ENCODE measurements around the gene VEZF1. TPM values are rescaled to one million over a fixed set of nuclear protein-coding genes. Genes with fewer than 3 reads are reported as not detected.
A peak's percentile ranks its signal among the peaks of the same experiment; 100 is the strongest.

The VEZF1 gene
- total RNA-seq, 4 donors from 2014 or later: 29.7 to 49.3 (median 39.5) TPM

DNA sequence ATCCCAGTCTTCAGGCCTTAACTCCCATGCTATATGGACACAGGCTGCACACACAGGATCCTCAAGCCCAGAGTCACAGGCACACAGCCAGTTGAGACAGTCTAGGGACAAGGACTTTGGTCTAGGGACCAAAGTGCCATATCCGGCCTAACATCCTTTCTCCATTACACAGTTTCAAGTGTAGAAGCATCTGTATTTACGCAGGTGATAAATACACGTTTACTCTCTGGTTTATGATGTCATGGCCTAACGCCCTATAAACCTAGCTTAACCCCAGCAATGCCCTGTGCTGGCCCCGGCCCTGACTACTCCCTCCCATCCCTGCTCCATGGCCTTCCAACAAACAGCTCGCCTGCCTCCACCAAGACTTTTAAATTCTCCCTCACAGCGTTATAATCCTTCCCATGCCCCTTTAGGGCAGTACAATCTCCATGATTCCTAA lies 50.0 kb downstream of the VEZF1 start:
- Histone ChIP-seq H3K4me1 (peaks cover 0 to 61% (median 4%) of the 10 kb centered on the region in 4 donors), H3K27ac (peak overlapping the region in 2 of 4 donors; percentile 31 to 96), H3K4me3 (no peak overlapping the region), H3K9me3 (no peaks in the 10 kb centered on the region), H3K36me3 (no peaks in the 10 kb centered on the region), H3K27me3 (no peaks in the 10 kb centered on the region)
- DNase-seq: peak in 1 of 3 donors; percentile 77
- TF ChIP-seq, protein P1, sequence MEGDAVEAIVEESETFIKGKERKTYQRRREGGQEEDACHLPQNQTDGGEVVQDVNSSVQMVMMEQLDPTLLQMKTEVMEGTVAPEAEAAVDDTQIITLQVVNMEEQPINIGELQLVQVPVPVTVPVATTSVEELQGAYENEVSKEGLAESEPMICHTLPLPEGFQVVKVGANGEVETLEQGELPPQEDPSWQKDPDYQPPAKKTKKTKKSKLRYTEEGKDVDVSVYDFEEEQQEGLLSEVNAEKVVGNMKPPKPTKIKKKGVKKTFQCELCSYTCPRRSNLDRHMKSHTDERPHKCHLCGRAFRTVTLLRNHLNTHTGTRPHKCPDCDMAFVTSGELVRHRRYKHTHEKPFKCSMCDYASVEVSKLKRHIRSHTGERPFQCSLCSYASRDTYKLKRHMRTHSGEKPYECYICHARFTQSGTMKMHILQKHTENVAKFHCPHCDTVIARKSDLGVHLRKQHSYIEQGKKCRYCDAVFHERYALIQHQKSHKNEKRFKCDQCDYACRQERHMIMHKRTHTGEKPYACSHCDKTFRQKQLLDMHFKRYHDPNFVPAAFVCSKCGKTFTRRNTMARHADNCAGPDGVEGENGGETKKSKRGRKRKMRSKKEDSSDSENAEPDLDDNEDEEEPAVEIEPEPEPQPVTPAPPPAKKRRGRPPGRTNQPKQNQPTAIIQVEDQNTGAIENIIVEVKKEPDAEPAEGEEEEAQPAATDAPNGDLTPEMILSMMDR (IDR thresholded peaks at IDR 0.05): no peak
- TF ChIP-seq POLR2A (IDR thresholded peaks at IDR 0.05): no peak

DNA sequence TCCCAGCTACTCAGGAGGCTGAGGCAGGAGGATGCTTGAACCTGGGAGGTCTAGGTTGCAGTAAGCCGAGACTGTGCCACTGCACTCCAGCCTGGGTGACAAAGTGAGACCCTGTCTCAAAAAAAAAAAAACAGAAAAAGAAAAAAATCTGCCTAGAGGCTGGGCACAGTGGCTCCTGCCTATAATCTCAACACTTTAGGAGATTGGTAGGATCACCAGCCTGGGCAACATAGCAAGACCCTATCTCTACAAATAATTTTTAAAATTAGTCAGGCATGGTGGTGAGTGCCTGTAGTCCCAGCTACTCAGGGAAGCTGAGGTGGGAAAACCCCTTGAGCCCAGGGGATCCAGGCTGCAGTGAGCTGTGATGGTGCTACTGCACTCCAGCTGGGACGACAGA lies 50.6 kb downstream of the VEZF1 start:
- no peaks in the 10 kb centered on the region for H3K27me3 ChIP-seq
- no peaks in the 10 kb centered on the region for H3K36me3 ChIP-seq
- peaks cover 0 to 61% (median 4%) of the 10 kb centered on the region in 4 donors for H3K4me1 ChIP-seq
- H3K4me3 ChIP-seq: no peak overlapping the region
- TF ChIP-seq, protein P1 (IDR thresholded peaks at IDR 0.05): no peak
- no peak for TF ChIP-seq POLR2A (IDR thresholded peaks at IDR 0.05)
- no peak for DNase-seq
- H3K27ac ChIP-seq: peak overlapping the region in 1 of 4 donors; percentile 96
- H3K9me3 ChIP-seq: no peaks in the 10 kb centered on the region

DNA sequence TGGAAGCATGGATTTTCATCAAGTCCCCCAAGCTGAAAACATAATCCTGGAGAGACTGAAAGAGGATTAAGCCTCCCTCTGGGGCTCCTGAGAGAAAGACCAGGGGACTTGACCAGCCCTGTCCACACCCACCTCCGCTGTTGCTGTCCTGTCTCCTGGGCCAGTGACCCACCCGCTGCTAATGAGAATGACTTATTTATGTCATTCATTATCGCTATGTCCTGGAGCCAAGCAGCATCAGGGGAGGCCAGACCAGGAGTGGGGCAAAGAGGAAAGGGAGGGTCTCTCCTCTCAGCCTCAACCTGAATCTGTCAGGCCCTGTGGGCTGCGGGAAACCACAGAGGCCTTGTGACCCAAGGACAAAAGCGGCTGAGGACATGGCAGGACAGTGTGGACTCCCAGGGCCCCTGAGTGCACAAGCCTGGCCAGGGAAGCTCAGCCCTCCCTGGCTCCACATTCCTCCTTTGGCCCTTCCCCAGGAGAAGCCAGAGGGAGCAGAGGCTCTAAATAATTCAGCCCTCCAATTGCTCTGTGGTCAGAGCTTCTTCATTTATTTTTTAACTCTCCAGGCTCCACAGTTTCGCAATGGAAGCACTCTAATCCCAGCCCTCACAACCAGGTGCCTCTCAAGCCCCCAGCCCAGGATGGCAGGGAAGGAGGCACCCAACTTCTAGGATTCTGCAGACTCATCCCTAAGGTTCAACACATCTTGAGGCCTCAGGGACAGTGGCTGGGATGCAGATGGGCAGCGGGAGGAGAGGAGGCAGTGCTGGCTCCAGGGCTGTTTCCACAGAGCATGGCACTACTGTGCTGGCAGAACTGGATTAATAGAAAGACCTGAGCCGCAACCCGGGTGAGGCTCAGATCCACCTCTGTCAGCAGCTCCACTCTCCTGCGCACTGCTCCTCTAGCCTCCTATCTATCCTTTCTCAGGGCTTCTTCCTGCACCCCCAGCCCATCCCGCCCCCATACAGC lies 51.9 kb downstream of the VEZF1 start:
- no peaks in the 10 kb centered on the region for H3K9me3 ChIP-seq
- H3K4me3 ChIP-seq: no peak overlapping the region
- no peaks in the 10 kb centered on the region for H3K36me3 ChIP-seq
- DNase-seq: no peak
- H3K27me3 ChIP-seq: no peaks in the 10 kb centered on the region
- peaks cover 0 to 58% (median 4%) of the 10 kb centered on the region in 4 donors for H3K4me1 ChIP-seq
- peak overlapping the region; percentile 35 to 96 (median 73) for H3K27ac ChIP-seq
- no peak for TF ChIP-seq POLR2A (IDR thresholded peaks at IDR 0.05)
- TF ChIP-seq, protein P1 (IDR thresholded peaks at IDR 0.05): no peak

DNA sequence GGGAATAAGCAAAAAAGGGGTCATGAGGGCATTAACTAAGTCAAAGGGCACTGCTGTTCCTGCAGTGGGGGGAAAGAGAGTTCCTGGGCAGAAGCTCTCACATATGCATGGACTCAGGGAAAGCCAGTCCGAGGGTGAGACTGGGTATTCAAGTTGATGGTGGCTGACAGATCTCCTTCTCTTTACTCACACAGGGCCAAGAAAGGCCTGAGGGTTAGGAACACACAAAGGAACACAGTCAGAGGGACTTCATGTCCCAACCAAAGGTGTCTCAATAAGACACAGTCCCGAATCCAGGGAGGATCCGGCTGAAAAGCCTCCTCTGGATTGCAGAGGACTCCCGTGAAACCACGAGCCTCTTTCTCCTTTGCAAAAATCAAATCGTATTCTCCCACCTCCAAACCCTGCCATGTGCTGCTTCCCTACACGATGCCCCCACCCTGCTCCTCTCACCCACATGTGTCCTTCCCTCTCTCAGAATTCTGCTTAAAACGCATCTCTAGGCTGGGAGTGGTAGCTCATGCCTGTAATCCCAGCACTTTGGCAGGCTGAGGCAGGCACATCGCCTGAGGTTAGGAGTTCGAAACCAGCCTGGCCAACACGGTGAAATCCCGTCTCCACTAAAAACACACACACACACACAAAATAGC lies 56.4 kb downstream of the VEZF1 start:
- H3K4me3 ChIP-seq: no peak overlapping the region
- peaks cover 0 to 31% (median 0%) of the 10 kb centered on the region in 4 donors for H3K4me1 ChIP-seq
- H3K27me3 ChIP-seq: no peaks in the 10 kb centered on the region
- H3K36me3 ChIP-seq: no peaks in the 10 kb centered on the region
- no peak for DNase-seq
- TF ChIP-seq POLR2A (IDR thresholded peaks at IDR 0.05): no peak
- TF ChIP-seq, protein P1 (IDR thresholded peaks at IDR 0.05): no peak
- H3K27ac ChIP-seq: peak overlapping the region in 2 of 4 donors; percentile 5 to 13
- no peaks in the 10 kb centered on the region for H3K9me3 ChIP-seq

DNA sequence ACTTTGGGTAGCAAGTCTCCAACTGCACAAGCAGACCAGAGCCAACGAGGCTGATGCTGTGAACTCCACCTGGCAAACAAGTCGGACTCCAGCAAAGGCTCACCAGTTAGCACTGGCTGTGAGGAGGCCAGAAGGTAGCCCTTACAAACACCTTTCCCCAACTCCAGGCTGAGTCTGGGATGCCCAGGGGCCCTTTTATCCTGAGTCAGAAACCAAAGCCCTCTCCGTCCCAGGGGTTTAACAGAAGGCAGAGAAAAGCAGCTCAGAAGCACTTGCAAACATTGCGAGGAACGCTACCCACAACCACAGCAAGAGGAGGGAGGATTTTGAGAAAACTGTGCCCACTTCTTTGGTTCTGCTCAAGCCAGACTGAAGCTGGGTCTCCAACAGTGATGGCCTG lies 57.8 kb downstream of the VEZF1 start:
- DNase-seq: no peak
- no peaks in the 10 kb centered on the region for H3K9me3 ChIP-seq
- H3K27me3 ChIP-seq: no peaks in the 10 kb centered on the region
- peaks cover 0 to 18% (median 0%) of the 10 kb centered on the region in 4 donors for H3K4me1 ChIP-seq
- H3K4me3 ChIP-seq: no peak overlapping the region
- H3K27ac ChIP-seq: peak overlapping the region in 1 of 4 donors; percentile 5
- no peaks in the 10 kb centered on the region for H3K36me3 ChIP-seq
- TF ChIP-seq POLR2A (IDR thresholded peaks at IDR 0.05): no peak
- TF ChIP-seq, protein P1 (IDR thresholded peaks at IDR 0.05): no peak
